CD4-positive, alpha-beta T cell (primary cell): Measurements from ENCODE around the gene GLIPR2. TPM values are rescaled to one million over a fixed set of nuclear protein-coding genes. Genes with fewer than 3 reads are reported as not detected.
"Not testable (repeated sequence)": the region's sequence is repeated elsewhere in the genome, so short reads cannot be mapped to it uniquely, and the experiment has no call there.

Experiments
- ATAC-seq: fragments of 200-7000 bp; cut with Tn5 transposase; one replicate; pipeline ENCODE4 v1.10.0; 2022; ENCODE audit warnings: mild to moderate bottlenecking; ENCODE audit not compliant: poor library complexity
- CTCF ChIA-PET: fragments of 350-600 bp; sonication (Branson Sonifier 250); formaldehyde crosslinking; loops from one replicate; lab custom pipeline; 2021; ENCODE audit warnings: antibody characterized with exemption, inconsistent platforms; lab: Charles Lee
- POLR2A ChIA-PET: fragments of 350-600 bp; sonication (Branson Sonifier 250); formaldehyde crosslinking; loops from one replicate; lab custom pipeline; 2021; ENCODE audit warnings: antibody characterized with exemption, inconsistent platforms; lab: Charles Lee
- DNase-seq, 14 experiments: peaks; one replicate each; pipeline ENCODE4 v3.0.0-alpha.2; 2013 to 2020; ENCODE audit warnings: mixed read lengths in 2 of 14
- H3K27ac ChIP-seq, 2 donors: one replicate each; pipeline versions ENCODE4 v1.5.1 to v1.7.0; 2013; ENCODE audit warnings: low read length in 2 of 2, low read depth in 1 of 2, mild to moderate bottlenecking in 1 of 2
- H3K27me3 ChIP-seq, 2 experiments: 1 replicate in 1 of 2; 2 replicates in 1 of 2; pipeline versions ENCODE4 v1.6.1 to v1.7.0; 2013; ENCODE audit warnings: low read length in 2 of 2, control low read depth in 1 of 2, mild to moderate bottlenecking in 1 of 2, moderate library complexity in 1 of 2; ENCODE audit not compliant: insufficient read depth in 2 of 2, control insufficient read depth in 1 of 2
- H3K36me3 ChIP-seq: one replicate; pipeline ENCODE4 v1.6.1; 2013; ENCODE audit warnings: low read length, control low read depth; ENCODE audit not compliant: insufficient read depth
- H3K4me1 ChIP-seq: one replicate; pipeline ENCODE4 v1.6.1; 2013; ENCODE audit warnings: low read length, control low read depth; ENCODE audit not compliant: insufficient read depth
- H3K4me3 ChIP-seq: one replicate; pipeline ENCODE4 v1.5.1; 2013; ENCODE audit warnings: mild to moderate bottlenecking, low read length, moderate library complexity
- H3K9me3 ChIP-seq, 2 experiments: 1 replicate in 1 of 2; 2 replicates in 1 of 2; pipeline versions ENCODE4 v1.6.1 to v1.7.0; 2013; ENCODE audit warnings: low read length in 2 of 2, mild to moderate bottlenecking in 2 of 2, control low read depth in 1 of 2, moderate library complexity in 1 of 2; ENCODE audit not compliant: control insufficient read depth in 1 of 2, insufficient read depth in 1 of 2
- H3K27ac Mint-ChIP-seq: one replicate; pipeline ENCODE4 v1.8.0; 2020; ENCODE audit warnings: mixed read lengths
- H3K27me3 Mint-ChIP-seq: one replicate; pipeline ENCODE4 v1.8.0; 2021; ENCODE audit warnings: mixed read lengths
- H3K36me3 Mint-ChIP-seq: one replicate; pipeline ENCODE4 v1.8.0; 2021; ENCODE audit warnings: low read depth, mixed read lengths
- H3K4me1 Mint-ChIP-seq: one replicate; pipeline ENCODE4 v1.8.0; 2021; ENCODE audit warnings: low read depth, mixed read lengths
- H3K4me3 Mint-ChIP-seq: one replicate; pipeline ENCODE4 v1.8.0; 2020; ENCODE audit warnings: mild to moderate bottlenecking, mixed read lengths
- H3K9me3 Mint-ChIP-seq: one replicate; pipeline ENCODE4 v1.8.0; 2020; ENCODE audit warnings: mixed read lengths
- CTCF ChIP-seq: fragments of 200-600 bp; IDR thresholded peaks from one replicate; pipeline ENCODE4 v1.8.0; 2022; ENCODE audit warnings: antibody characterized with exemption, mild to moderate bottlenecking
- intact Hi-C, 2 experiments: fragments of 100-400 bp; cut with DNase I in 1 of 2; cut with micrococcal nuclease in 1 of 2; formaldehyde crosslinking; loops; one replicate each; pipeline versions ENCODE4 v1.15.1 to v1.9.0; 2023 to 2025; cut with DNase I, micrococcal nuclease
- total RNA-seq, 174 experiments: library from RNA in 2 of 174; stranded (reverse) in 2 of 174; gene quantifications; one replicate each; pipeline ENCODE4 v1.2.3 and lab custom pipeline; 2021 to 2026

Gene GLIPR2
- total RNA-seq, 2 experiments from 2014 or later: 13.6 to 13.7 TPM

DNA sequence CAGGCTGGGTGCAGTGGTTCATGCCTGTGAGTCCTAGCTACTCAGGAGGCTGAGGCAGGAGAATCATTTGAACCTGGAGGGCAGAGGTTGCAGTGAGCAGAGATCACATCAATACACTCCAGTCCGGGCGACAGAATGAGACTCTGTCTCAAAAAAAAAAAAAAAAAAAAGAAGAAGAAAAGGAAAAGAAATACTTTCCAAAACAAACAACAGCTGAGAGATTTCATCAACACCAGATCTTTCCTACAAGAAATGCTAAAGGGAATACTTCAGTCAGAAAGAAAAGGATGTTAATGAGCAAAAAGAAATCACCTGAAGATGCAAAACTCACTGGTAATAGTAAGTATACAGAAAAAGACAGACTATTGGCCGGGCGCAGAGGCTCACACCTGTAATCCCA is 41.0 kb downstream of the GLIPR2 start:
- intact Hi-C loops: no loop called here
- H3K27ac Mint-ChIP-seq: no peak overlapping the region
- no peak for ATAC-seq

DNA sequence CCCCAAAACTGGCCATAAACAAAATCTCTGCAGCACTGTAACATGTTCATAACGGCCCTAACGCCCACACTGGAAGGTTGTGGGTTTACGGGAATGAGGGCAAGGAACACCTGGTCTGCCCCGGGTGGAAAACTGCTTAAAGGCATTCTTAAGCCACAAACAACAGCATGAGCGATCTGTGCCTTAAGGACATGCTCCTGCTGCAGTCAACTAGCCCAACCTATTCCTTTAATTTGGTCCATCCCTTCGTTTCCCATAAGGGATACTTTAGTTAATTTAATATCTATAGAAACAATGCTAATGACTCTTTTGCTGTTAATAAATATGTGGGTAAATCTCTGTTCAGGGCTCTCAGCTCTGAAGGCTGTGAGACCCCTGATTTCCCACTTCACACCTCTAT is 43.7 kb downstream of the GLIPR2 start:
- CTCF ChIA-PET, H3K4me1 Mint-ChIP-seq, H3K27me3 Mint-ChIP-seq, intact Hi-C loops, H3K9me3 Mint-ChIP-seq, H3K36me3 Mint-ChIP-seq, H3K4me3 Mint-ChIP-seq, DNase-seq, H3K27ac Mint-ChIP-seq, H3K27me3 ChIP-seq, H3K36me3 ChIP-seq, H3K4me3 ChIP-seq, H3K27ac ChIP-seq, POLR2A ChIA-PET, H3K4me1 ChIP-seq, H3K9me3 ChIP-seq, ATAC-seq: not testable (repeated sequence)

More for the DNA sequence above, 41.0 kb downstream of the GLIPR2 start:
- H3K36me3 Mint-ChIP-seq: no peaks in the 10 kb centered on the region
- H3K4me3 Mint-ChIP-seq: no peak overlapping the region
- Histone ChIP-seq H3K4me3 (no peak overlapping the region), H3K27ac (no peak overlapping the region), H3K9me3 (no peaks in the 10 kb centered on the region), H3K4me1 (no peaks in the 10 kb centered on the region), H3K36me3 (no peaks in the 10 kb centered on the region), H3K27me3 (no peaks in the 10 kb centered on the region)
- H3K4me1 Mint-ChIP-seq: no peaks in the 10 kb centered on the region
- ChIA-PET CTCF (no interaction called here), POLR2A (no interaction called here)
- DNase-seq: no peak
- TF ChIP-seq CTCF: no peak
- H3K27me3 Mint-ChIP-seq: no peaks in the 10 kb centered on the region
- H3K9me3 Mint-ChIP-seq: no peaks in the 10 kb centered on the region

DNA sequence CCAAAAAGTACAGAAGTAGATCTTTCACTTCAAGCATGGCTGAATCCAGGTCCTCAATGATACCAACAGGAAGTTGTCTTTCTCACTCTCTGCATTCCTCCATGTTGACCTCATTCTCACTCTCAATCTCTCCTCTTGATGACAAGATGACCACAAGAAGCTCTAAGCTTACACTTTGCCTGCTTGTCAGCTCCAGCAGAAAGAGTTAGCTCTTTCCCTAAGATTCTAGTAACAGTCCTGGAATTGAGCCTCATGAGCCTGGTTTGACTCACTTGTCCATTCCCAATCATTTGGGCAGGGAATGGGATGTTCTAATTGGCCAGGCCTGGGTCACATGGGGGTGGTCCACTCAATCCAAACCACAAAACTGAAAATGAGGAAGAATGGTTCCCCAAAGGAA is 50.9 kb downstream of the GLIPR2 start:
- no peak overlapping the region for H3K4me3 ChIP-seq
- H3K27ac ChIP-seq: no peak overlapping the region
- DNase-seq (peak in 1 of 14 experiments; percentile 18), ATAC-seq (no peak)
- no peaks in the 10 kb centered on the region for H3K9me3 Mint-ChIP-seq
- CTCF ChIA-PET: no interaction called here
- intact Hi-C loops: no loop called here
- no peak overlapping the region for H3K27ac Mint-ChIP-seq
- H3K27me3 ChIP-seq: no peaks in the 10 kb centered on the region
- H3K9me3 ChIP-seq: no peaks in the 10 kb centered on the region
- no peaks in the 10 kb centered on the region for H3K27me3 Mint-ChIP-seq
- H3K4me1 Mint-ChIP-seq: peaks cover 17% of the 10 kb centered on the region
- no peaks in the 10 kb centered on the region for H3K36me3 ChIP-seq
- TF ChIP-seq CTCF: no peak
- H3K4me3 Mint-ChIP-seq: no peak overlapping the region
- H3K4me1 ChIP-seq: peaks cover 21% of the 10 kb centered on the region
- H3K36me3 Mint-ChIP-seq: no peaks in the 10 kb centered on the region
- POLR2A ChIA-PET: no interaction called here

GRCh38 chr9:36188212-36188611 is 51.7 kb downstream of the GLIPR2 start:
- peaks cover 28% of the 10 kb centered on the region for H3K4me1 ChIP-seq
- no peaks in the 10 kb centered on the region for H3K9me3 ChIP-seq
- no peaks in the 10 kb centered on the region for H3K27me3 ChIP-seq
- no peak overlapping the region for H3K27ac Mint-ChIP-seq
- H3K4me3 Mint-ChIP-seq: no peak overlapping the region
- no peaks in the 10 kb centered on the region for H3K27me3 Mint-ChIP-seq
- DNase-seq (no peak), ATAC-seq (no peak)
- H3K4me3 ChIP-seq: no peak overlapping the region
- TF ChIP-seq CTCF: no peak
- no peaks in the 10 kb centered on the region for H3K9me3 Mint-ChIP-seq
- H3K27ac ChIP-seq: no peak overlapping the region
- POLR2A ChIA-PET: no interaction called here
- intact Hi-C loops: no loop called here
- no peaks in the 10 kb centered on the region for H3K36me3 Mint-ChIP-seq
- CTCF ChIA-PET: no interaction called here
- no peaks in the 10 kb centered on the region for H3K36me3 ChIP-seq
- H3K4me1 Mint-ChIP-seq: peaks cover 25% of the 10 kb centered on the region
